GM21447 (cell line): ENCODE data around the gene FSIP1.

Source experiments
- ATAC-seq: cut with Tn5 transposase; IDR thresholded peaks from one replicate; pipeline ENCODE4 v1.9.1; 2021; ENCODE audit not compliant: unreplicated experiment

FSIP1 gene

DNA sequence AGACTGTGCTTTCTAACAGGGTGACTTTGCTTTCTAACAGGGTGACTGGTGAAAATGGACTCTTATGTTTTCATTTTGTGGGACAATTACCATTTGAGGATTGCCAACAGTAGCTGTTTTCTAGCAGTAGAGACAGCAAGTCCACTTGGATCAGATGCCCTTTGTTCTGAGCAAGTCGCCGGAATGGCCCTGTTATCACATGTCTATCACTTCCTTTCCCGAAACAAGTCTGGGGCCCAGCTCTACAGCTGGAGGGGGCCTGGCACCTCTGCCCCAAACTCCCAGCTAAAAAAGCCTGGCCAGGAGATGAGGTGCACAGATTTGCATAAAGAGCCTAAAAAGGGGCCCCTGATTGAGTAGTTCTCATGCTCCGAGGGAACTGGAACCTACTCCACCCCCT is 157.2 kb downstream of the FSIP1 start:
- ATAC-seq: no peak

DNA sequence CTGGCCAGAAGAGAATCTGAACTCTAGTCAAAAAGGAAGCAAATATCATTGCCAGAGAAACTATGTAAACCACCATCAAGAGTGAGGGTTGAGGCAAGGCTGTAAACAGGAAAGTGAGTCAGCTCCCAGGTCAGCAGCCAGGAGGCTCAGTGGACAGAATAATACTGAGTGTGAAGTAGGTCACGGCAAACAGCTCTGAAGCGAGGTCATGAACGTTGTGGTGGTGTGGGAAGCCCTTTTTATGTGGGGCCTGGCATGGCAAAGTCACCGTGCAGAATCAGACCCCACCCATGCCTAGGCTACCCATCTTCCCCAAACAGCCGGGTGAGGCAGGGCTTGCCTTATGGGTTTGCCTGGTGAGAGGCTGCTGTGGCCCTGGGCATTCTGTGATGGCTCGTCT is 157.8 kb downstream of the FSIP1 start:
- peak; percentile 42 for ATAC-seq

DNA sequence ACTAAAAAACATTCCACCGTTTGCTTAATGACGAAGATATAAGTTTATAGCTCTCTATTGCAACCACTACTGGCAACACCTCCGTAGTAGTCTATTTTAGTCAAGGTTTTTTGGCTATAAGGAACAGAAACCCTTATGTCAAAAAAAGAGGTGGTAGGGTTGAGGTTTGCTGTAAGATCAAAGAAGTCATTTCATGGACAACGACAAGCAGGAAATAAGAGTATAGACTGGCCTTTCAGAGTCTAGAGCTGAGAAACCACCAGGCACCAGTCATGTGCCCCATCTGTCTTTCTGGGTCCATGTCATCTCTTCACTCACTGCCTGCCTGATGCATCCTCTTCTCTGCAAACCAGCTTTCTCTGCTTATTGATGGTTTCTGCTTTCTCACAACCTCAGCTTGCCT is 159.1 kb downstream of the FSIP1 start:
- peak; percentile 90 for ATAC-seq

DNA sequence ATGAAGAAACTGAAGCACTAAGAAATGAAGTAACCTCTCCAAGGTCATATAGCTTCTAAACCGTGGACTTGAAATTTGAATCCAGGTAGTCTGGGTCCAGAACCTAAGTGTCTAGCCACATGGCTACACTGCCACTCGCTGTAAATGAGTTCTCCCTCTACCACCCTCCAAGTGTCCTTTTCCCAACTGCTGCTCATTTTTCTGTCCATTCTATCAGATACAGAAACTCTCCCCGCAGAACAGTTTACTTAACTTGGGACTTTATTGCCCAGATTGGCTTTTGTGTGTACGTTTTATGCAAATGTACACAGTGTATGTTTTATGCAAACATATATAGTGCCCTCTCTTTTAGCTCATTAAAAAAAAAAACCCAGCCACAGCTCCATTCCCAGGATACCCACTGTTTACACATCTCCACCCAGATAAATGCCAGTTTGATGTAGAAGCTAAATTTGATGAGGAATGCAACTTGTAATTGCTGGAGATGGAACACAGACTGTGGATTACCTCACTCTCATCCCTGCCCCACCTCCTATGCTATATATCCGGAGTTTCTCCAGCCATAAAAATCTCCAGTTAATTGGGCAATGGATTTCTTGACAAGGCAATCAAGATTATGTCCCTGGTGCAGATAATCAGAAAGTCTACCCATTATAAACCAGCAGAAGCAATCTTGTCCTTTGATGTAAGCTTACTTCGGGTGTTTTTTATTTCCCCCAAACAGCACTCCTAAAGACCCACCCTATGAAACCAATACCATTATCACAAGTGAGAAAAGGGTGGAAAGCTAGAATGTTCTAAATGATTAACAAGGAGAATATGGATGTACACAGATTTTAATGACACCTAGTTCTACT is 159.8 kb downstream of the FSIP1 start:
- no peak for ATAC-seq

DNA sequence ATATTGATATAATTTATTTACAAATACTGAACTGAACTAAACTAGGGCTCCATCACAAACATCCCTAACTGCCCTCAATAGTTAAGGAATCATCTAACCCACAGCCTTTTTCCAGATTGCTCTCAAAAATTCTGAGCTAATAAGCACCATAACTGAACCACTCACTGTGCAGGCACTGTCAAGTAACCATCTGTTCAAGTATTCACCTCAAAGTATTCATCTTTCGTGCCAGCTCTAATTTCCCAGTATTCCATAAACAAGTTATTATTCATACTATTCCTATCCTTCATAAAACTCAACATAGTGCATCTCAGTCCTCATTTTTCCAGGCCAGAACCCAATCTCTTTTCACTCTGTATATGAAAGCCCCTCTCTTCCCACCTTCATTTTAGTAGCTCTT is 160.7 kb downstream of the FSIP1 start:
- no peak for ATAC-seq

DNA sequence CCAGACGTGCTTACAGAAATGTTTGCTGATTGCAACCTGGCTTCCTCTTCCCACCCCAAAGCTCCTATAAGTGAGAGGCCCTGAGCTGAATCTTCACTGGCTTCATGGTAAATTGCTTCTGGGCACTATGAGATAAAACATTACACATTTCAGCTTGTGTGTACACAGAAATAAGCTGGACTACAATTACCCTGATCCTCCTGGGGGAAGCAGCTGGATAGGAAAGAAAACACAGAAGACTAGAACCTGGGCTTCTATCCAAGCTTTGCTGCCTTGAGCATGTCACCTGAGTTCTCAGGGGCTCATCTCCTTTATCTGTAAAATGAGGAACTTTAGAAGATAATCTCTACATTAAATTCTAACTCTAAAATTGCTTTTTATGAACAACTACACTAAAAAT is 161.4 kb downstream of the FSIP1 start:
- no peak for ATAC-seq

DNA sequence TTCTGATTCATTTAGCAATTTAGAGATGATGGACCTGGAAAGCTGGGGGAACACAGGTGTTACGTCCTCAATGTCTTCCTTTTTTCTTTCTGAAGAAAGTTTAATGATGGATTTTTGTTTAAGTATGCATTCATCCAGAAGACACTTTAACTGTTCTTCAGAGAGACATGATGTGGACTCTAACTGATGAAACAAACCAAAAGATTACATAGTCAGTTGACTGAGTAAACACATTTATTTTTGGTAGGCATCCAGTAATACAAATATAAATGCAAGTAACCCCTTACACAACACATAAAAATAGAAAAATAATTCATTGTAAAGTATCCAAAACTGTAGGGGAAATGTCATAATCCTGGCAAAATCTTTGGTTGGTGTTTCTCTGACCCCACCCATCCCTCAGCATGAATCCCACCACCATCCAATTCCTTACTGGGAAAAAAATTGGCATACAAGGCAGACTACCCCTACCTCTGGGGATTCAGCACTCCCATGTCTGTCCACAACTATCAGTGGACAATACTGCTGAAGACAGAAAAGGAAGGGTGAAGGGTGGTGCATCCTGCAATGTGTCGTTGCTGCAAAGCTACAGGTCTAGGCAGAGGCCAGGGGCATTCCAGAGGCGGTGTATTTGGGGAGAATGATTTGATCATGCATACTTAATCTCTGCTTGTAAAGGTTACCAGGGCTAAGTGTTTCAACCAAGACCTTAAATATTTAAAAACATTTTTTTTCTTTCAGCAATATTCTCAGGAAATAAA is 164.4 kb downstream of the FSIP1 start:
- ATAC-seq: no peak

DNA sequence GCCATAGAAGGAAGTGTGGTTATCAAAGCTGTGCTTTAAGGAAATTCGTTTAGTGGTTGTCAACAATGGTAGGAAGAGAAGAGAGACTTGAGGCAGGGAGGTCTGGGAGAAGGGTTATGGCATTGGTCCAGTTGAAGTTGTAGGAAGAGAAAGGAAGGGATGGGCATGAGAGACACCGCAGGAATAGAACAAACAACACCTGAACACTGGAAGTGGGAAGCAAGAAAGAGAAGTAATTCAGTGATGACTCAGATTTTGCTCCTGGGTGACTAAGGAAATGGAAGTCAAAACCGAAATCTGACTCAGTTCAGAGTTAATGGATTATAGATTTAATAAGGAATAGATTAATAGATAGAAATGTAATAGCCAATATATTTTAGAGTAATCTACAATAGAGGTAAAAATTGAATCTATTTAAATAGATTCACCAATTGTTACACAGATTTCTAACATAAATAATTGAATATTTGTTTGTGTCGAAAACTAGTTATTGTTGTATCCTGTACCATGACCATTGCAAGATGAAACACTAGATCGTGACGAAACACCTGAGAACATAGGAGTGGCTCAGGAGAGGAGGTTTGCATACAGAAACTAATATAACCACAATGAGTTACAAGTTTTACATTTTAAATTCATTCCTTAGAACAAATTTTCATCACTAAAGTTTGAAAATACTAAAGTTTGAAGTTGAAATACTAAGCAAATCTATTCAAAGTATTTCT is 165.7 kb downstream of the FSIP1 start:
- no peak for ATAC-seq

DNA sequence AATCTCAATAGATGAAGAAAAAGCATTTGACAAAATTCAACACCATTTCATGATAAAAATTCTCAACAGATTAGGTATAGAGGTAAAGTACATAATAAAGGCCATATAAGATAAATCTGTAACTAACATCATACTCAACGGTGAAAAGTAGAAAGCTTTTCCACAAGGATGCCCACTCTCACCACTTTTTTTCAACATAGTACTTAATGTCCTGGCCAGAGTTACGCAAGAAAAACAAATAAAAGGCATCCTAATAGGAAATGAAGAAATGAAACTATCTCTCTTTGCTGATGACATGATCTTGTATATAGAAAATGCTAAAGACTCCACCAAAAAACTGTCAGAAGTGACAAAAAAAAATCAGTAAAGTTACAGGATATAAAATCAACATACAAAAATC is 168.8 kb downstream of the FSIP1 start:
- ATAC-seq: no peak

DNA sequence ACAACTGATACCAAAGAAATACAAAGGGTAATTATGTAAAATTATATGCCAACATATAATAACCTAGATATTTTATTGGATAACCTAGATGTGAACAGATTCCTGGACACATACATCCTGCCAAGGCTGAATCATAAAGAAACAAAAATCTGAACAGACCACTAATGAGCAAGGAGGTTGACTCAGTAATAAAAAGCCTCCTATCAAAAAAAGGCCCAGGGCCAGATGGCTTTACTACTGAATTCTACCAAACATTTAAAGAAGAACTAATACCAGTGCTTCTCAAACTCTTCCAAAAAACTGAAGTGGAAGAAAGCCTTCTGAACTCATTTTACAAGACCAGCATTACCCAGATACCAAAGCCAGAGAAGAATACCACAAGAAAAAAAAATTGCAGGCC is 169.4 kb downstream of the FSIP1 start:
- no peak for ATAC-seq

DNA sequence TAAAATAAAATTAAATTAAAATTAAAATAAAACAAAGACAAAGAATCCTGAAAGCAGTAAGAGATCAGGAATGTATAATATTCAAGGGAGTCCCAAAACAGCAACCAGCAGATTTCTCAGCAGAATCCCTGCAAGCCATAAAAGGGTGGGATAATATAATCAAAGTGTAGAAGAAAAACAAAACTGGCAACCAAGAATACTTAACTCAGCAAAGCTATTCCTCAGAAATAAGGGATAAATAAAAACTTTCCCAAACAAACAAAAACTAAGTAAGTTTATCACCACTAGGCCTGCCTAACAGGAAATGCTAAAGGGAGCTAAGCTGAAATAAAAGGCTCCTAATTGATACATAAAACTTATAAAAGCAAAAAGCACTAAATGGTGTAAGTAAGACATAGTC is 172.0 kb downstream of the FSIP1 start:
- ATAC-seq: no peak

DNA sequence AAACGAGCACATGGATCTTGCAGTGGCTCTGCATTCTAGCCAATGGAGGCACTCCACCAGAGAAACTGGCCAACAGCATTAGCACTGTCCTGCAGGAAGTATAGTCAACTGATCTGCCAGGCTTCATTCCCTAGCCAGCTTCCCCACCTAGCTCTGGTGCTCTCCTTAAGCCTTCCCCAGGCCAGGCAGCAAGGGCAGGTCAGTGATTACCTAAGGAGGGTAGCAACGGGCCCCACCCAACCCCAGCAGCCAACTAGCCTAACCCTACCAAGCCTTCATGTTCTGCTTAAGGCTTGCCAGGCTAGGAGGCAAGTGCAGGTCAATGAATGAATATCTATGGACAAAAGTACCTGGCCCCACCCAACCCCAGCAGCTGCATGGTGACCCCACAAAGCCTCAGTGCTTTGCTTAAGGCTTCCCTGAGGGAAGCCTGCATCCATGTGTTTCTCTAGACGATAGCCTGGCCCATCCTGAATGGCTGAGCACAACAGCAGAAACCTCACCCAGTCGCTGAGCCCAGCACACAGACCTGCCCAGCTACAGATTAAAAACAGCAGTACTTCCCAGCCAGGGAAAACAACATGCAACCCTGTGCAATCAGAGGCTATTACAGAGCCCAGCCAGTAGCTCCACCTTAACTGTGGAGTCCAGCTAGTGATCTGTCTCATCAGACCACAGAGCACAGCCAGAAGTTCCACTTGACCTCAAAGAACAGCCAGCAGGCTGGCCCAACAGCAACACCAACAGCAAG is 173.3 kb downstream of the FSIP1 start:
- ATAC-seq: no peak

DNA sequence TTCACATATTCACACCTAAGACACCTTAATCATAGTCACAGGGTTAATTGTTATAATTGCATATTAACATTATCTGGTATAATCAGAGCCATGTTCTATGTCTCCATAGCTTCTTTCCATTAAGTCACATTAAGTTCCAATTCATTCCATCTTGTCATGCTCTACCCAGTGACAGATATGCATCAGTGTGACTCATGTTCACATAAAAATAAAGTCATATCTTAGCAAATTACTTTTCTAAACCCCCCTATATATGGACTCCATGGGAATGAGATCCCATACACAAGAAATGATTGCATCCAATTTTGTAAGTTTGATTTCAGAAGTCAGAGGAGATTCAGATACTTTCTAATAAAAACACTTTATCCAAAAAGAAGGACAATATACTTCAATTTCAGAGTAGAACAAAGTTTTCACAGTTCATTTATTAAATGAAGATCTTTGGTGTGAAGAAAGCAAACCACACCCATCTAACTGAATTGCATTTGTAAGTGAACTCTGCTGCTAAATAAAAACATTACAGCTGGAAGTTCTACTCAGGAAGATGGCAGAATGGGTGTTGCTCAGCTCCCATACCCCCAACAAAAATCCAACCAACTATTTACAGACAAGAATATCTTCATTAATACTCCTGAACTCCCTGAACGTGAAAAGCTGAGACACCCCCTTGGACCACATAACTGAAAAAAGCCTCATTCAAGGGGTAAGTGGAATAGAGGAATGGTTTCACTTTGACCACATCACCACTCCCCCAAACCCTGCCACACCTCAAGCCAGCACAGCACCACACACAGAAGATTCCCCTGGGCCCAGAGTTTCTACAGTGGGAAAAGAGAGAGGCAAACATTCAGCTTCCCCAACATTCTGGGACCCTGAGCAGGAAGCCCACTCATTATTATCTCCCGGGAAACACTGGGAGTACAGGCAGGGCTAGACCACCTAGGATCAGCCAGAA is 174.2 kb downstream of the FSIP1 start:
- ATAC-seq: no peak

DNA sequence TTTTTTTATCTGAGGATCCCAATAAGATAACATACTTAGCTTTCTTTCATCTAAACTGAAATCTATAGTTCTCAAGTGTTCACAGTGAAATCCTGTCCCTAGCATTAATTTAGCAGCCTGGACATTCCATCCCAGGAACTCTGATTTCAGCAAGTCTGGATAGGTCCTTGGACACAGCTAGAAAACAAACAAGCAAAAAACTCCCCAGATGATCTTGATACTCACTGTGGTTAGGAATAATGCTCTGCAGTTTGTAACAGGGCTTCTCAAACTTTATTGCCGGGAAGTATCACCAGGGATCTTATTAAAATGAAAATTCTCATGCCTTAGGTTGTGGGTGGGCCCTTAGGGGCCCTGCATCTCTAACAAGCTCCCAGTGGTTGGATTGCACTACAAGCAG is 177.5 kb downstream of the FSIP1 start:
- no peak for ATAC-seq

DNA sequence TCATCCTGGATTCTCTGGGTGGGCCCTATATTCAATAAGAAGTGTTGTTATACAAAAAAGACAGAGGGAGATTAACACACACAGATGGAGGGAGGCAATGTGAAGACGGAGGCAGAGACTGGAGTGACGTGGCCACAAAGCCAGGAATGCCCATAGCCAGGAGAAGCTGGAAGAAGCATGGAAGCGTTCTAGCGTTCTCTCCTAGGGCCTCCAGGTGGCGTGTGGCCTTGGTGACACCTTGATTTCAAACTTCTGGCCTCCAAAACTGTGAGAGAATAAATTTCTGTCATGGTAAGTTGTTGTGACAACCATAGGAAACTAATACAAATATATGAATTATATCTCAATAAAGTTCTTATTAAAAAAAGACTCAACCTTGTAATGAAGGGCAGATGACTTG is 180.5 kb downstream of the FSIP1 start:
- ATAC-seq: no peak

DNA sequence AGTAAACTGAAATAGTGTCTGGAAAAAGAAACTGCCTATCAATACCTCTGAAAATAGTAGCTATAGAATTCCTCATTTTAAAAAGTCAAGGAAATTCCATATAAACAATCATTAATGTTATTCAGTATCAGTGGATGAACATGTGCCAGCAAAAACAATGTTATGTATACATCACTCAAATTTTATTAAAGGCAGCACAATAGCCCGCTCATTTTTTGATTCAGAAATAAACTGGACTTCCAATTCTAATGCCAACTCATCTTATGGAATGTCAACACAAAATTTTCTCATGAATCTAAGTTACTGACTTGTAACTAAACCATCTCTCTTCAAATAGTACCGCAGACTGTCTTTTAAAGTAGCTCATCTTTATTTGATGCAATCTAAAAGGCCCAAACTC is 182.8 kb downstream of the FSIP1 start:
- ATAC-seq: no peak

DNA sequence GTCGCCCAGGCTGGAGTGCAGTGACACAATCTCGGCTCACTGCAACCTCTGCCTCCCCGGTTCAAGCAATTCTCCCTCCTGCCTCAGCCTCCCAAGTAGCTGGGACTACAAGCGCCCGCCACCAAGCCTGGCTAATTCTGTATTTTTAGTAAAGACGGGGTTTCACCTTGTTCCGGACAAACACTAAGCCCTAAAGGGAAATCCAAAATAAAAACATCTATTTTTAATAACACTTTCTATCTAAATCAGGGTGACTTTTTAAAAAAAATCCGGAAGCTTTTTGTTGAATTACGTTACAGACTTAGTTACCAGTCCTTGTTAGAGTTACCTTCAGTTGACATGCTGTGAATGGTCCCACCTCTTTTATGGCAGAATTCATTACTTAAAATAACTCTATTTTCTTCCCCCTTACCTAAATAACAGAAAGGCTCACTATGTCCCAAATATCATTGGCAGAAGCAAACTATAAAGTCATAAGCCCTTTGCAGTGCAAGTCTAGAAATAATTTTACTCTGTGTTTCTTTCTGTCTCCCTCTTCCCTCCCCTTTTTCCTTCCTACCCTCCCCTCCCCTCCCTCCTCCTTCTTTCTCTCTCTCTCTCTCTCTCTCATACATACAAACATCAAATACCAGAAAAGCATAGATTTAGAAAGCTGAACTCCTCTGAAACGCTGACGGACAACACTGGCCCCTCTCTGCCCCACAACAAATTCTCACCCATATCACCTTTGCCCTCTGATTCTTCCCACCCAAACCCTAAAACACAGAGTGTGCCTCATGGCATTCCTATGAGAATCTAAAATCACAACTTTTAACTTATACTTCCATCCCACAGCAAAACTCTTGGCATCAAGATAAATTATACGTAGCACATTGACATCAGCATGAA is 183.4 kb downstream of the FSIP1 start:
- ATAC-seq: no peak

DNA sequence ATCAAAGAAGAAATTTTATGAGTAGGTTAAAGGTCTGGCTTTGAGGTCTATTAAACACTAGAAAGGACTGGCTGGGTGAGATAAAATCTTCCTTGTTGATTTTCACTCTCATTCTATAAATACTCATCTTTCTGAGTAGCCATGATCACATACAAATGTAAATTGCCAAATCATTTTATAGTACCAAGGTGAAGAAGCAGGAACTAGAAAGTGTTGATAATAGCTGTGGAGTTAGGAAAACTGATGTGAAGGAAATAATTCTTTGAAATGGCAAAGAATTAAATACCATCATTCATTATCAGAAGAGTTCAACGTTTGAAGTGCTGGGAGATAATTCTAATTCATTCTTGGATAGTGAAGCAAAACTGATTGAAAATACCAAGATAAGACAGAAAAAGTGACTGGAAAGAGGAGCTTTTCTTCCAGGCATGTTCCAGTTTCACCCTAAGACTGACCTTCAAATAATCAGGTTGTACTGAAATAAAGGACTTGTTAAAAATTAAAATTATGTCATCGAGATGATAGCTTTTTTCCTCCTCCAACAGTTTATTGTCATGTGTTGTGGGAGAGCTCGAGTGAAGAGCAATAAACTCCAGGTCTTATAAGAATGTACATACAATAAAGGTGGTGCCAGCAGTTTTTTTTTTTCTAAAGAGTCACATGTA is 184.3 kb downstream of the FSIP1 start:
- no peak for ATAC-seq
